Measurements from ENCODE around the gene LRRC23. TPM values are rescaled to one million over a fixed set of nuclear protein-coding genes. Genes with fewer than 3 reads are reported as not detected.
"Not testable (repeated sequence)": the region's sequence is repeated elsewhere in the genome, so short reads cannot be mapped to it uniquely, and the experiment has no call there.

LRRC23 gene
- total and polyA plus RNA-seq, 4 donors = 29.6 to 61.0 (median 42.1) TPM

GRCh38 chr12:6863586-6864321, 40.9 kb upstream of the LRRC23 start:
- Histone ChIP-seq H3K36me3 (ENCODE audit: control insufficient read depth in 4 of 4, insufficient read depth in 4 of 4, low read length in 4 of 4) (peaks cover 16 to 44% (median 28%) of the 10 kb centered on the region in 4 donors), H3K4me1 (ENCODE audit: control insufficient read depth in 5 of 5, insufficient read depth in 5 of 5, low read length in 5 of 5) (peaks cover 0 to 12% (median 4%) of the 10 kb centered on the region in 5 donors), H3K27me3 (ENCODE audit: control insufficient read depth in 3 of 3, insufficient read depth in 3 of 3, low read length in 2 of 3) (no peaks in the 10 kb centered on the region), H3K9ac (ENCODE audit: insufficient read depth in 1 of 2, low read length in 2 of 2) (no peak overlapping the region), H3K9me3 (ENCODE audit: control insufficient read depth in 4 of 4, insufficient read depth in 3 of 4, low read length in 3 of 4) (no peaks in the 10 kb centered on the region), H3K27ac (ENCODE audit: low read depth in 1 of 2, low read length in 1 of 2) (no peak overlapping the region), H3K4me3 (no peak overlapping the region)
- no peak for TF ChIP-seq CTCF (IDR thresholded peaks at IDR 0.05; ENCODE audit: control extremely low read depth, extremely low read depth)
- ATAC-seq (ENCODE audit: insufficient read depth, low FRiP score) = no peak
- DNase-seq = no peak
- WGBS, 2 donors = 96 to 98% methylated on average over 16 of the region's 16 CpGs

- H3K4me1 ChIP-seq (ENCODE audit: control insufficient read depth in 5 of 5, insufficient read depth in 5 of 5, low read length in 5 of 5) = peaks cover 0 to 23% (median 10%) of the 10 kb centered on the region in 5 donors
- H3K36me3 ChIP-seq (ENCODE audit: control insufficient read depth in 4 of 4, insufficient read depth in 4 of 4, low read length in 4 of 4) = peaks cover 9 to 44% (median 34%) of the 10 kb centered on the region in 4 donors
- ATAC-seq (ENCODE audit: insufficient read depth, low FRiP score); H3K9ac ChIP-seq (ENCODE audit: insufficient read depth in 1 of 2, low read length in 2 of 2); H3K4me3 ChIP-seq; H3K27me3 ChIP-seq (ENCODE audit: control insufficient read depth in 3 of 3, insufficient read depth in 3 of 3, low read length in 2 of 3); H3K27ac ChIP-seq (ENCODE audit: low read depth in 1 of 2, low read length in 1 of 2); DNase-seq; H3K9me3 ChIP-seq (ENCODE audit: control insufficient read depth in 4 of 4, insufficient read depth in 3 of 4, low read length in 3 of 4): not testable (repeated sequence)
- WGBS, 2 donors = 94 to 95% methylated on average over 5 of the region's 5 CpGs
Observed at GRCh38 chr12:6865307-6865706, 39.3 kb upstream of the LRRC23 start.

- H3K4me3 ChIP-seq = no peak overlapping the region
- WGBS, 2 donors = 84 to 87% methylated on average over 19 of the region's 19 CpGs
- DNase-seq = peak in 1 of 3 donors; percentile 22
Observed at GRCh38 chr12:6866163-6866919, 38.3 kb upstream of the LRRC23 start.

More at GRCh38 chr12:6866163-6866919, 38.3 kb upstream of the LRRC23 start:
- Histone ChIP-seq H3K27ac (ENCODE audit: low read depth in 1 of 2, low read length in 1 of 2) (peak overlapping the region; percentile 71 to 91), H3K36me3 (ENCODE audit: control insufficient read depth in 4 of 4, insufficient read depth in 4 of 4, low read length in 4 of 4) (peaks cover 4 to 39% (median 31%) of the 10 kb centered on the region in 4 donors), H3K9me3 (ENCODE audit: control insufficient read depth in 4 of 4, insufficient read depth in 3 of 4, low read length in 3 of 4) (no peaks in the 10 kb centered on the region), H3K9ac (ENCODE audit: insufficient read depth in 1 of 2, low read length in 2 of 2) (peak overlapping the region in 1 of 2 donors; percentile 50), H3K4me1 (ENCODE audit: control insufficient read depth in 5 of 5, insufficient read depth in 5 of 5, low read length in 5 of 5) (peaks cover 0 to 23% (median 12%) of the 10 kb centered on the region in 5 donors), H3K27me3 (ENCODE audit: control insufficient read depth in 3 of 3, insufficient read depth in 3 of 3, low read length in 2 of 3) (no peaks in the 10 kb centered on the region)
- ATAC-seq (ENCODE audit: insufficient read depth, low FRiP score) = no peak
- TF ChIP-seq CTCF (IDR thresholded peaks at IDR 0.05; ENCODE audit: control extremely low read depth, extremely low read depth) = no peak

Data from lung (tissue), 12 donors.